Loucy (cell line): ENCODE data around the gene DPP3.

Experiments
- H2AFZ ChIP-seq: fragments of 200-600 bp; sonication (generic); 2 replicates; pipeline ENCODE4 v1.6.0; 2016; ENCODE audit warnings: antibody characterized with exemption, mild to moderate bottlenecking, low read length, moderate library complexity
- H3F3A ChIP-seq: fragments of 200-600 bp; 2 replicates; pipeline ENCODE4 v1.6.0; 2016; ENCODE audit warnings: antibody characterized with exemption, low read depth, mild to moderate bottlenecking
- H3K27me3 ChIP-seq: fragments of 200-600 bp; sonication (generic); 2 replicates; pipeline ENCODE4 v1.6.1; 2014; ENCODE audit warnings: low read length, mild to moderate bottlenecking; ENCODE audit not compliant: insufficient read depth, poor library complexity, severe bottlenecking
- H3K36me3 ChIP-seq: fragments of 200-600 bp; sonication (generic); 2 replicates; pipeline ENCODE4 v1.6.1; 2016; ENCODE audit warnings: low read length; ENCODE audit not compliant: insufficient read depth
- H3K4me1 ChIP-seq: fragments of 200-600 bp; sonication (generic); 2 replicates; pipeline ENCODE4 v1.5.1; 2014; ENCODE audit warnings: low read length, mild to moderate bottlenecking; ENCODE audit not compliant: insufficient read depth, poor library complexity, severe bottlenecking
- H3K4me2 ChIP-seq: fragments of 200-600 bp; sonication (generic); 2 replicates; pipeline ENCODE4 v1.6.0; 2014; ENCODE audit warnings: antibody characterized with exemption, low read length, low read depth, mild to moderate bottlenecking; ENCODE audit not compliant: poor library complexity, severe bottlenecking
- H3K4me3 ChIP-seq: fragments of 200-600 bp; sonication (generic); 2 replicates; pipeline ENCODE4 v1.5.1; 2014; ENCODE audit warnings: low read length, mild to moderate bottlenecking, mixed read lengths; ENCODE audit not compliant: poor library complexity, severe bottlenecking
- H3K79me2 ChIP-seq: fragments of 200-600 bp; sonication (generic); 2 replicates; pipeline ENCODE4 v1.6.1; 2014; ENCODE audit warnings: low read length; ENCODE audit not compliant: insufficient read depth
- H3K9ac ChIP-seq: fragments of 200-600 bp; sonication (generic); 2 replicates; pipeline ENCODE4 v1.6.0; 2014; ENCODE audit warnings: mild to moderate bottlenecking, low read depth, low read length, moderate library complexity; ENCODE audit not compliant: poor library complexity, severe bottlenecking
- H3K9me2 ChIP-seq: fragments of 200-600 bp; sonication (generic); replicated peaks from 2 replicates; pipeline ENCODE4 v1.6.1; 2016; ENCODE audit warnings: low read depth, low read length, mixed read lengths
- H3K9me3 ChIP-seq: fragments of 200-600 bp; sonication (generic); 2 replicates; pipeline ENCODE4 v1.6.1; 2014; ENCODE audit warnings: mild to moderate bottlenecking, antibody characterized with exemption, low read length, low read depth; ENCODE audit not compliant: insufficient read depth
- H4K20me1 ChIP-seq: fragments of 200-600 bp; sonication (generic); 2 replicates; pipeline ENCODE4 v1.6.0; 2014; ENCODE audit warnings: antibody characterized with exemption, low read length, mild to moderate bottlenecking; ENCODE audit not compliant: insufficient read depth, poor library complexity, severe bottlenecking
- EZH2phosphoT487 ChIP-seq: fragments of 200-600 bp; IDR thresholded peaks from 2 replicates; pipeline ENCODE4 v1.6.1; 2018; ENCODE audit warnings: antibody characterized with exemption, mild to moderate bottlenecking, moderate library complexity, borderline replicate concordance
- TF ChIP-seq, protein P1 (sequence below): fragments of 200-600 bp; sonication (generic); conservative IDR thresholded peaks from 2 replicates; pipeline ENCODE4 v1.5.1; 2014; ENCODE audit warnings: mild to moderate bottlenecking, antibody characterized with exemption, low read length

DPP3 gene

GRCh38 chr11:66469441-66469840 lies 10.8 kb upstream of the DPP3 start:
- Histone ChIP-seq H3K9ac (no peak overlapping the region), H3F3A (peaks cover 9% of the 10 kb centered on the region; the same call in 1 of the 2 replicates), H3K9me3 (no peaks in the 10 kb centered on the region), H3K4me3 (no peak overlapping the region), H3K4me2 (no peak overlapping the region), H4K20me1 (no peaks in the 10 kb centered on the region), H3K4me1 (peaks cover 28% of the 10 kb centered on the region), H3K27me3 (no peaks in the 10 kb centered on the region), H3K79me2 (no peaks in the 10 kb centered on the region), H3K9me2 (no peaks in the 10 kb centered on the region), H2AFZ (no peak overlapping the region), H3K36me3 (no peaks in the 10 kb centered on the region)
- TF ChIP-seq, protein P1, sequence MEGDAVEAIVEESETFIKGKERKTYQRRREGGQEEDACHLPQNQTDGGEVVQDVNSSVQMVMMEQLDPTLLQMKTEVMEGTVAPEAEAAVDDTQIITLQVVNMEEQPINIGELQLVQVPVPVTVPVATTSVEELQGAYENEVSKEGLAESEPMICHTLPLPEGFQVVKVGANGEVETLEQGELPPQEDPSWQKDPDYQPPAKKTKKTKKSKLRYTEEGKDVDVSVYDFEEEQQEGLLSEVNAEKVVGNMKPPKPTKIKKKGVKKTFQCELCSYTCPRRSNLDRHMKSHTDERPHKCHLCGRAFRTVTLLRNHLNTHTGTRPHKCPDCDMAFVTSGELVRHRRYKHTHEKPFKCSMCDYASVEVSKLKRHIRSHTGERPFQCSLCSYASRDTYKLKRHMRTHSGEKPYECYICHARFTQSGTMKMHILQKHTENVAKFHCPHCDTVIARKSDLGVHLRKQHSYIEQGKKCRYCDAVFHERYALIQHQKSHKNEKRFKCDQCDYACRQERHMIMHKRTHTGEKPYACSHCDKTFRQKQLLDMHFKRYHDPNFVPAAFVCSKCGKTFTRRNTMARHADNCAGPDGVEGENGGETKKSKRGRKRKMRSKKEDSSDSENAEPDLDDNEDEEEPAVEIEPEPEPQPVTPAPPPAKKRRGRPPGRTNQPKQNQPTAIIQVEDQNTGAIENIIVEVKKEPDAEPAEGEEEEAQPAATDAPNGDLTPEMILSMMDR, result no peak
- TF ChIP-seq EZH2phosphoT487, result no peak

GRCh38 chr11:66470015-66470414 lies 10.2 kb upstream of the DPP3 start:
- H3K79me2 ChIP-seq, result no peaks in the 10 kb centered on the region
- H3K4me1 ChIP-seq, result peaks cover 25% of the 10 kb centered on the region
- peaks cover 9% of the 10 kb centered on the region; the same call in 1 of the 2 replicates for H3F3A ChIP-seq
- no peak overlapping the region for H3K9ac ChIP-seq
- no peaks in the 10 kb centered on the region for H3K9me2 ChIP-seq
- no peak overlapping the region for H3K4me2 ChIP-seq
- H3K9me3 ChIP-seq, result no peaks in the 10 kb centered on the region
- no peak overlapping the region for H3K4me3 ChIP-seq
- H3K27me3 ChIP-seq, result no peaks in the 10 kb centered on the region
- TF ChIP-seq, protein P1, result no peak
- TF ChIP-seq EZH2phosphoT487, result no peak
- no peak overlapping the region for H2AFZ ChIP-seq
- no peaks in the 10 kb centered on the region for H4K20me1 ChIP-seq
- no peaks in the 10 kb centered on the region for H3K36me3 ChIP-seq

DNA sequence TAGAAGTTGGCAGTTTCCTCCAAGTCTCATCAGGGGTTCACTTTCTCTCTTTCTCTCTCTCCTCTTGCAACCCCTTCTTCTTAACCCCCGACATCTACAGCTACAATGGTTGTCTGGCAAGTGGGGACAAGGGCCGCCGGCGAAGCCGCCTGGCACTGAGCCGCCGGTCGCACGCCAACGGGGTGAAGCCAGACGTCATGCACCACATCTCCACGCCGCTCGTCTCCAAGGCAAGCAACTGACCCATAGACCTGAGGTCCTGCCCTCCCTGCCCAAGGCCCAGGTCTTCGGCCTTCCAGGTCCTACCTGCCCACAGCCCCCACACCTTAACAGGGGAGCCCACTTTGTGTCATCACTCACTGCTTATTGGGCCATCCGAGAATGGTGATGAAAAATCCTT lies 9.1 kb upstream of the DPP3 start:
- no peak overlapping the region for H3K4me2 ChIP-seq
- no peaks in the 10 kb centered on the region for H3F3A ChIP-seq
- H3K27me3 ChIP-seq, result no peaks in the 10 kb centered on the region
- H3K9me3 ChIP-seq, result no peaks in the 10 kb centered on the region
- H3K9me2 ChIP-seq, result no peaks in the 10 kb centered on the region
- H2AFZ ChIP-seq, result no peak overlapping the region
- TF ChIP-seq EZH2phosphoT487, result no peak
- TF ChIP-seq, protein P1, result no peak
- no peaks in the 10 kb centered on the region for H4K20me1 ChIP-seq
- peaks cover 14% of the 10 kb centered on the region for H3K4me1 ChIP-seq
- no peak overlapping the region for H3K4me3 ChIP-seq
- no peak overlapping the region for H3K9ac ChIP-seq
- no peaks in the 10 kb centered on the region for H3K79me2 ChIP-seq
- H3K36me3 ChIP-seq, result no peaks in the 10 kb centered on the region
